SH-SY5Y (cell line): ENCODE measurements around the gene XIRP2.

Source experiments
- GATA2 ChIP-seq: IDR thresholded peaks from 2 replicates; pipeline ENCODE4 v1.6.1; 2011; ENCODE audit warnings: mild to moderate bottlenecking, low read depth, low read length
- GATA3 ChIP-seq: IDR thresholded peaks from 2 replicates; pipeline ENCODE4 v1.6.1; 2011; ENCODE audit warnings: low read depth, mild to moderate bottlenecking, low read length, moderate library complexity

- TF ChIP-seq GATA2 (no peak), GATA3 (no peak)
Measured at GRCh38 chr2:166924967-166925366, 36.7 kb downstream of the XIRP2 start.
